GM23338 (cell line): ENCODE measurements around the gene ID4. TPM values are rescaled to one million over a fixed set of nuclear protein-coding genes. Genes with fewer than 3 reads are reported as not detected.

Experiments used
- ATAC-seq: fragments of 200-7000 bp; cut with Tn5 transposase; 3 replicates; pipeline ENCODE4 v1.9.1; 2020
- DNase-seq: peaks from one replicate; pipeline ENCODE4 v3.0.0-alpha.2; 2015; ENCODE audit warnings: low spot score
- H2AFZ ChIP-seq: fragments of 200-600 bp; sonication (generic); 2 replicates; pipeline ENCODE4 v1.8.0; 2016; ENCODE audit warnings: antibody characterized with exemption, mild to moderate bottlenecking, moderate library complexity
- H3F3A ChIP-seq: fragments of 200-600 bp; sonication (generic); replicated peaks from 2 replicates; pipeline ENCODE4 v1.8.0; 2017; ENCODE audit warnings: antibody characterized with exemption, mixed run types, low read depth
- H3K27ac ChIP-seq: fragments of 200-600 bp; sonication (generic); 2 replicates; pipeline ENCODE4 v1.6.1; 2016; ENCODE audit warnings: low read depth
- H3K27me3 ChIP-seq: fragments of 200-600 bp; sonication (generic); 2 replicates; pipeline ENCODE4 v1.8.0; 2016; ENCODE audit warnings: mild to moderate bottlenecking, mixed run types, moderate library complexity; ENCODE audit not compliant: insufficient read depth
- H3K36me3 ChIP-seq: fragments of 200-600 bp; sonication (generic); 2 replicates; pipeline ENCODE4 v1.8.0; 2016; ENCODE audit warnings: mild to moderate bottlenecking; ENCODE audit not compliant: insufficient read depth
- H3K4me1 ChIP-seq: fragments of 200-600 bp; sonication (generic); 2 replicates; pipeline ENCODE4 v1.8.0; 2016; ENCODE audit warnings: mild to moderate bottlenecking, moderate library complexity; ENCODE audit not compliant: insufficient read depth
- H3K4me2 ChIP-seq: fragments of 200-600 bp; sonication (generic); 2 replicates; pipeline ENCODE4 v1.7.1; 2017; ENCODE audit warnings: mixed run types
- H3K4me3 ChIP-seq: fragments of 200-600 bp; sonication (generic); 2 replicates; pipeline ENCODE4 v1.6.1; 2016; ENCODE audit warnings: mixed run types
- H3K79me2 ChIP-seq: fragments of 200-600 bp; sonication (generic); replicated peaks from 2 replicates; pipeline ENCODE4 v1.8.0; 2017; ENCODE audit warnings: mild to moderate bottlenecking; ENCODE audit not compliant: insufficient read depth
- H3K9me2 ChIP-seq: fragments of 200-600 bp; sonication (generic); 2 replicates; pipeline ENCODE4 v1.8.0; 2017; ENCODE audit not compliant: insufficient read depth
- H4K20me1 ChIP-seq: fragments of 200-600 bp; sonication (generic); replicated peaks from 2 replicates; pipeline ENCODE4 v1.8.0; 2017; ENCODE audit warnings: mild to moderate bottlenecking; ENCODE audit not compliant: insufficient read depth
- H3K27ac Mint-ChIP-seq: 2 replicates; pipeline ENCODE4 v1.8.0; 2020; ENCODE audit warnings: inconsistent platforms, mild to moderate bottlenecking, moderate library complexity, mixed read lengths
- H3K27me3 Mint-ChIP-seq: 3 replicates; pipeline ENCODE4 v1.8.0; 2022; ENCODE audit warnings: low read depth, mild to moderate bottlenecking, moderate library complexity, mixed read lengths, inconsistent platforms; ENCODE audit not compliant: insufficient read depth, poor library complexity
- H3K36me3 Mint-ChIP-seq: 3 replicates; pipeline ENCODE4 v1.8.0; 2021; ENCODE audit warnings: low read depth, mild to moderate bottlenecking, inconsistent platforms, moderate library complexity, mixed read lengths
- H3K4me1 Mint-ChIP-seq: 3 replicates; pipeline ENCODE4 v1.8.0; 2020; ENCODE audit warnings: mild to moderate bottlenecking, inconsistent platforms, mixed read lengths
- H3K4me3 Mint-ChIP-seq: 3 replicates; pipeline ENCODE4 v1.8.0; 2021; ENCODE audit warnings: moderate library complexity, mild to moderate bottlenecking, inconsistent platforms, mixed read lengths
- H3K9me3 Mint-ChIP-seq: 3 replicates; pipeline ENCODE4 v1.8.0; 2020; ENCODE audit warnings: moderate library complexity, mild to moderate bottlenecking, inconsistent platforms, mixed read lengths
- EZH2phosphoT487 ChIP-seq: fragments of 200-600 bp; sonication (generic); IDR thresholded peaks from one replicate; pipeline ENCODE4 v1.8.1; 2018; ENCODE audit warnings: antibody characterized with exemption; ENCODE audit not compliant: unreplicated experiment
- NANOG ChIP-seq: IDR thresholded peaks from 2 replicates; pipeline ENCODE4 v1.6.1; 2016; ENCODE audit warnings: antibody characterized with exemption, borderline replicate concordance
- STAT1 ChIP-seq: IDR thresholded peaks from one replicate; pipeline ENCODE4 v1.6.1; 2016; ENCODE audit warnings: antibody characterized with exemption; ENCODE audit not compliant: unreplicated experiment
- ZNF114 ChIP-seq: fragments of 250-450 bp; sonication (Bioruptor Pico); IDR thresholded peaks from 2 replicates; pipeline ENCODE4 v1.5.0; 2020; ENCODE audit warnings: mild to moderate bottlenecking, moderate library complexity
- ZNF331 ChIP-seq: fragments of 250-450 bp; sonication (Bioruptor Pico); IDR thresholded peaks from 2 replicates; pipeline ENCODE4 v1.5.0; 2020; ENCODE audit warnings: low read depth, mild to moderate bottlenecking, moderate library complexity
- polyA plus RNA-seq: library from polyadenylated mRNA; unstranded; fragments of >200 nt; fragmentation: Nextera tagmentation; extraction: Ambion mirVana; gene quantifications from 2 replicates; pipeline ENCODE4 v1.2.1, GENCODE V29; 2016
- total RNA-seq: library from RNA; depleted of rRNA; stranded (reverse); fragments of >200 nt; shearing (Covaris generic); gene quantifications from 2 replicates; pipeline ENCODE4 v1.2.3, GENCODE V29; 2014
- TF ChIP-seq, protein P1 (sequence below): fragments of 250-450 bp; sonication (Bioruptor Pico); IDR thresholded peaks from 2 replicates; pipeline ENCODE4 v1.5.0; 2020; ENCODE audit warnings: mild to moderate bottlenecking, moderate library complexity
- TF ChIP-seq, protein P2 (sequence below): IDR thresholded peaks from one replicate; pipeline ENCODE4 v1.6.1; 2018; ENCODE audit warnings: antibody characterized with exemption; ENCODE audit not compliant: unreplicated experiment
- TF ChIP-seq, protein P3 (sequence below), 2 experiments: fragments of 200-600 bp in 1 of 2; sonication (generic) in 1 of 2; conservative IDR thresholded peaks; 2 replicates each; pipeline versions ENCODE4 v1.5.1 to v1.6.1; 2016 to 2017; ENCODE audit warnings: antibody characterized with exemption in 2 of 2, low read depth in 2 of 2, mild to moderate bottlenecking in 2 of 2, moderate library complexity in 1 of 2

ID4 gene
- total and polyA plus RNA-seq, 2 experiments from 2014 or later, result 3.7 to 7.0 TPM

DNA sequence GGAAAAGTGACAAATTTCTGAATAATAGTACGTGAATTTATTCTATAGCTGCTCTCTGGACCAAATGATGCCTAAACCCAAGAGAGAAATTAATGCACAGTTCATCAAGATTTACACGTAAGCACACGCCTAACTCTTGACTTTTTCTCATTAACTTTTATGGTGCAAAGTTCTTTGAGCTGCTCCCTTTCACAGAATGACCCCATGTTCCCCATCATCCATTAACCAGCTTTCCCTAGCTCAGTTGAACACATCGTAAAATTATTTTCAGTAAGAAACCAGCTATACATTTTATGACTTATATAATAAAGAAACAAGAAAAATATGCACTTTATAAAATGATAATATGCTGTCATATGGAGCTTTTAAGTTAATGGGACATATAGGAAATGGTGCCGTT is 54.3 kb downstream of the ID4 start:
- Histone ChIP-seq H3K9me2 (0 out of 2 replicates have a peak, but pooled peaks cover 2% of the 10 kb centered on the region), H3K4me2 (no peak overlapping the region), H3K4me3 (no peak overlapping the region), H3K27ac (no peak overlapping the region), H3K79me2 (no peaks in the 10 kb centered on the region), H3K27me3 (no peaks in the 10 kb centered on the region), H3K36me3 (no peaks in the 10 kb centered on the region), H3K4me1 (no peaks in the 10 kb centered on the region), H4K20me1 (no peaks in the 10 kb centered on the region), H2AFZ (no peak overlapping the region), H3F3A (no peaks in the 10 kb centered on the region)
- Mint-ChIP-seq H3K9me3 (peaks cover 7% of the 10 kb centered on the region), H3K4me3 (no peak overlapping the region), H3K4me1 (no peaks in the 10 kb centered on the region), H3K36me3 (no peaks in the 10 kb centered on the region), H3K27me3 (no peaks in the 10 kb centered on the region), H3K27ac (no peak overlapping the region)
- TF ChIP-seq, protein P1, sequence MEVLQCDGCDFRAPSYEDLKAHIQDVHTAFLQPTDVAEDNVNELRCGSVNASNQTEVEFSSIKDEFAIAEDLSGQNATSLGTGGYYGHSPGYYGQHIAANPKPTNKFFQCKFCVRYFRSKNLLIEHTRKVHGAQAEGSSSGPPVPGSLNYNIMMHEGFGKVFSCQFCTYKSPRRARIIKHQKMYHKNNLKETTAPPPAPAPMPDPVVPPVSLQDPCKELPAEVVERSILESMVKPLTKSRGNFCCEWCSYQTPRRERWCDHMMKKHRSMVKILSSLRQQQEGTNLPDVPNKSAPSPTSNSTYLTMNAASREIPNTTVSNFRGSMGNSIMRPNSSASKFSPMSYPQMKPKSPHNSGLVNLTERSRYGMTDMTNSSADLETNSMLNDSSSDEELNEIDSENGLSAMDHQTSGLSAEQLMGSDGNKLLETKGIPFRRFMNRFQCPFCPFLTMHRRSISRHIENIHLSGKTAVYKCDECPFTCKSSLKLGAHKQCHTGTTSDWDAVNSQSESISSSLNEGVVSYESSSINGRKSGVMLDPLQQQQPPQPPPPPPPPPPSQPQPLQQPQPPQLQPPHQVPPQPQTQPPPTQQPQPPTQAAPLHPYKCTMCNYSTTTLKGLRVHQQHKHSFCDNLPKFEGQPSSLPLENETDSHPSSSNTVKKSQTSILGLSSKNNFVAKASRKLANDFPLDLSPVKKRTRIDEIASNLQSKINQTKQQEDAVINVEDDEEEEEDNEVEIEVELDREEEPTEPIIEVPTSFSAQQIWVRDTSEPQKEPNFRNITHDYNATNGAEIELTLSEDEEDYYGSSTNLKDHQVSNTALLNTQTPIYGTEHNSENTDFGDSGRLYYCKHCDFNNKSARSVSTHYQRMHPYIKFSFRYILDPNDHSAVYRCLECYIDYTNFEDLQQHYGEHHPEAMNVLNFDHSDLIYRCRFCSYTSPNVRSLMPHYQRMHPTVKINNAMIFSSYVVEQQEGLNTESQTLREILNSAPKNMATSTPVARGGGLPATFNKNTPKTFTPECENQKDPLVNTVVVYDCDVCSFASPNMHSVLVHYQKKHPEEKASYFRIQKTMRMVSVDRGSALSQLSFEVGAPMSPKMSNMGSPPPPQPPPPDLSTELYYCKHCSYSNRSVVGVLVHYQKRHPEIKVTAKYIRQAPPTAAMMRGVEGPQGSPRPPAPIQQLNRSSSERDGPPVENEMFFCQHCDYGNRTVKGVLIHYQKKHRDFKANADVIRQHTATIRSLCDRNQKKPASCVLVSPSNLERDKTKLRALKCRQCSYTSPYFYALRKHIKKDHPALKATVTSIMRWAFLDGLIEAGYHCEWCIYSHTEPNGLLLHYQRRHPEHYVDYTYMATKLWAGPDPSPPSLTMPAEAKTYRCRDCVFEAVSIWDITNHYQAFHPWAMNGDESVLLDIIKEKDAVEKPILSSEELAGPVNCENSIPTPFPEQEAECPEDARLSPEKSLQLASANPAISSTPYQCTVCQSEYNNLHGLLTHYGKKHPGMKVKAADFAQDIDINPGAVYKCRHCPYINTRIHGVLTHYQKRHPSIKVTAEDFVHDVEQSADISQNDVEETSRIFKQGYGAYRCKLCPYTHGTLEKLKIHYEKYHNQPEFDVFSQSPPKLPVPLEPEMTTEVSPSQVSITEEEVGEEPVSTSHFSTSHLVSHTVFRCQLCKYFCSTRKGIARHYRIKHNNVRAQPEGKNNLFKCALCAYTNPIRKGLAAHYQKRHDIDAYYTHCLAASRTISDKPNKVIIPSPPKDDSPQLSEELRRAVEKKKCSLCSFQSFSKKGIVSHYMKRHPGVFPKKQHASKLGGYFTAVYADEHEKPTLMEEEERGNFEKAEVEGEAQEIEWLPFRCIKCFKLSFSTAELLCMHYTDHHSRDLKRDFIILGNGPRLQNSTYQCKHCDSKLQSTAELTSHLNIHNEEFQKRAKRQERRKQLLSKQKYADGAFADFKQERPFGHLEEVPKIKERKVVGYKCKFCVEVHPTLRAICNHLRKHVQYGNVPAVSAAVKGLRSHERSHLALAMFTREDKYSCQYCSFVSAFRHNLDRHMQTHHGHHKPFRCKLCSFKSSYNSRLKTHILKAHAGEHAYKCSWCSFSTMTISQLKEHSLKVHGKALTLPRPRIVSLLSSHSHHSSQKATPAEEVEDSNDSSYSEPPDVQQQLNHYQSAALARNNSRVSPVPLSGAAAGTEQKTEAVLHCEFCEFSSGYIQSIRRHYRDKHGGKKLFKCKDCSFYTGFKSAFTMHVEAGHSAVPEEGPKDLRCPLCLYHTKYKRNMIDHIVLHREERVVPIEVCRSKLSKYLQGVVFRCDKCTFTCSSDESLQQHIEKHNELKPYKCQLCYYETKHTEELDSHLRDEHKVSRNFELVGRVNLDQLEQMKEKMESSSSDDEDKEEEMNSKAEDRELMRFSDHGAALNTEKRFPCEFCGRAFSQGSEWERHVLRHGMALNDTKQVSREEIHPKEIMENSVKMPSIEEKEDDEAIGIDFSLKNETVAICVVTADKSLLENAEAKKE (CRISPR knock-in tag), result no peak
- TF ChIP-seq NANOG (no peak), ZNF114 (no peak), EZH2phosphoT487 (no peak), STAT1 (no peak), ZNF331 (no peak)
- TF ChIP-seq, protein P2, sequence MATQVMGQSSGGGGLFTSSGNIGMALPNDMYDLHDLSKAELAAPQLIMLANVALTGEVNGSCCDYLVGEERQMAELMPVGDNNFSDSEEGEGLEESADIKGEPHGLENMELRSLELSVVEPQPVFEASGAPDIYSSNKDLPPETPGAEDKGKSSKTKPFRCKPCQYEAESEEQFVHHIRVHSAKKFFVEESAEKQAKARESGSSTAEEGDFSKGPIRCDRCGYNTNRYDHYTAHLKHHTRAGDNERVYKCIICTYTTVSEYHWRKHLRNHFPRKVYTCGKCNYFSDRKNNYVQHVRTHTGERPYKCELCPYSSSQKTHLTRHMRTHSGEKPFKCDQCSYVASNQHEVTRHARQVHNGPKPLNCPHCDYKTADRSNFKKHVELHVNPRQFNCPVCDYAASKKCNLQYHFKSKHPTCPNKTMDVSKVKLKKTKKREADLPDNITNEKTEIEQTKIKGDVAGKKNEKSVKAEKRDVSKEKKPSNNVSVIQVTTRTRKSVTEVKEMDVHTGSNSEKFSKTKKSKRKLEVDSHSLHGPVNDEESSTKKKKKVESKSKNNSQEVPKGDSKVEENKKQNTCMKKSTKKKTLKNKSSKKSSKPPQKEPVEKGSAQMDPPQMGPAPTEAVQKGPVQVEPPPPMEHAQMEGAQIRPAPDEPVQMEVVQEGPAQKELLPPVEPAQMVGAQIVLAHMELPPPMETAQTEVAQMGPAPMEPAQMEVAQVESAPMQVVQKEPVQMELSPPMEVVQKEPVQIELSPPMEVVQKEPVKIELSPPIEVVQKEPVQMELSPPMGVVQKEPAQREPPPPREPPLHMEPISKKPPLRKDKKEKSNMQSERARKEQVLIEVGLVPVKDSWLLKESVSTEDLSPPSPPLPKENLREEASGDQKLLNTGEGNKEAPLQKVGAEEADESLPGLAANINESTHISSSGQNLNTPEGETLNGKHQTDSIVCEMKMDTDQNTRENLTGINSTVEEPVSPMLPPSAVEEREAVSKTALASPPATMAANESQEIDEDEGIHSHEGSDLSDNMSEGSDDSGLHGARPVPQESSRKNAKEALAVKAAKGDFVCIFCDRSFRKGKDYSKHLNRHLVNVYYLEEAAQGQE, result no peak
- TF ChIP-seq, protein P3, sequence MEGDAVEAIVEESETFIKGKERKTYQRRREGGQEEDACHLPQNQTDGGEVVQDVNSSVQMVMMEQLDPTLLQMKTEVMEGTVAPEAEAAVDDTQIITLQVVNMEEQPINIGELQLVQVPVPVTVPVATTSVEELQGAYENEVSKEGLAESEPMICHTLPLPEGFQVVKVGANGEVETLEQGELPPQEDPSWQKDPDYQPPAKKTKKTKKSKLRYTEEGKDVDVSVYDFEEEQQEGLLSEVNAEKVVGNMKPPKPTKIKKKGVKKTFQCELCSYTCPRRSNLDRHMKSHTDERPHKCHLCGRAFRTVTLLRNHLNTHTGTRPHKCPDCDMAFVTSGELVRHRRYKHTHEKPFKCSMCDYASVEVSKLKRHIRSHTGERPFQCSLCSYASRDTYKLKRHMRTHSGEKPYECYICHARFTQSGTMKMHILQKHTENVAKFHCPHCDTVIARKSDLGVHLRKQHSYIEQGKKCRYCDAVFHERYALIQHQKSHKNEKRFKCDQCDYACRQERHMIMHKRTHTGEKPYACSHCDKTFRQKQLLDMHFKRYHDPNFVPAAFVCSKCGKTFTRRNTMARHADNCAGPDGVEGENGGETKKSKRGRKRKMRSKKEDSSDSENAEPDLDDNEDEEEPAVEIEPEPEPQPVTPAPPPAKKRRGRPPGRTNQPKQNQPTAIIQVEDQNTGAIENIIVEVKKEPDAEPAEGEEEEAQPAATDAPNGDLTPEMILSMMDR (conservative IDR thresholded peaks at IDR 0.05; ENCODE audit: low read depth in 2 of 2), result no peak
- DNase-seq, result no peak
- ATAC-seq, result no peak
